Right lobe of liver (tissue), 6 donors: ENCODE results near the gene DLGAP4. TPM values are rescaled to one million over a fixed set of nuclear protein-coding genes. Genes with fewer than 3 reads are reported as not detected.

Source experiments
- ATAC-seq, 4 donors: fragments of 200-7000 bp; cut with Tn5 transposase; one replicate each; pipeline ENCODE4 v1.9.1; 2020; ENCODE audit warnings: mild to moderate bottlenecking in 4 of 4, moderate library complexity in 4 of 4
- DNase-seq, 3 donors: peaks; one replicate each; pipeline ENCODE4 v3.0.0-alpha.2; 2020
- H3K27ac ChIP-seq, 3 donors: fragments of 200-600 bp; one replicate each; pipeline ENCODE4 v1.8.0; 2022
- H3K27me3 ChIP-seq, 2 donors: fragments of 200-600 bp; one replicate each; pipeline ENCODE4 v1.8.0; 2022
- H3K36me3 ChIP-seq, 4 donors: fragments of 200-600 bp; sonication (generic) in 1 of 4; one replicate each; pipeline versions ENCODE4 v1.5.1 to v1.8.0; 2017 to 2022; ENCODE audit warnings: control low read depth in 1 of 4
- H3K4me1 ChIP-seq, 4 donors: fragments of 200-600 bp; sonication (generic) in 1 of 4; one replicate each; pipeline versions ENCODE4 v1.5.1 to v1.8.0; 2017 to 2022; ENCODE audit warnings: control low read depth in 1 of 4
- H3K4me3 ChIP-seq, 3 donors: fragments of 200-600 bp; one replicate each; pipeline ENCODE4 v1.8.0; 2022
- H3K9me3 ChIP-seq, 4 donors: fragments of 200-600 bp; sonication (generic) in 1 of 4; one replicate each; pipeline versions ENCODE4 v1.5.1 to v1.8.0; 2017 to 2022; ENCODE audit warnings: control low read depth in 1 of 4
- POLR2A ChIP-seq: fragments of 450-650 bp; IDR thresholded peaks from one replicate; pipeline ENCODE4 v1.6.1; 2017; ENCODE audit warnings: antibody characterized with exemption, mild to moderate bottlenecking
- WGBS: methylation state at CpG from one replicate; pipeline ENCODE4 v1.1.6; 2018; ENCODE audit warnings: low coverage, low lambda C conversion rate; ENCODE audit not compliant: insufficient coverage; ENCODE audit errors: missing lambda C conversion rate; 5-methylcytosine and 5-hydroxymethylcytosine counted together
- intact Hi-C, 2 donors: fragments of 100-400 bp; cut with DNase I; formaldehyde crosslinking; loops; one replicate each; pipeline versions ENCODE4 v1.11.2 to v1.14.1; 2022
- total RNA-seq, 6 experiments: library from RNA; depleted of rRNA in 2 of 6; stranded (reverse); fragments of >200 nt in 2 of 6; fragmentation: NEBNext Ultra II Directional in 3 of 6; extraction: Animal tissue kit (Norgen Biotek cat#: 25700) in 3 of 6; gene quantifications; one replicate each; pipeline versions ENCODE4 v1.1.0 to v1.2.4, GENCODE V29; 2016 to 2023
- TF ChIP-seq, protein P1 (sequence below), 4 donors: fragments of 200-600 bp in 3 of 4; fragments of 450-650 bp in 1 of 4; IDR thresholded peaks; one replicate each; pipeline versions ENCODE4 v1.5.1 to v1.8.0; 2016 to 2022; ENCODE audit warnings: antibody characterized with exemption in 4 of 4, mild to moderate bottlenecking in 2 of 4
- donor health status: DM: no; HTN: yes; CAD: no.
- donor health status: DM: no; HTN: no; CAD: no.
- donor health status: DM: no; HTN: no; CAD: no.
- donor health status: DM: no; HTN: yes; CAD: no.
- donor health status: DM: no; HTN: yes; CAD: no.

Gene DLGAP4
- total RNA-seq, 6 experiments from 2014 or later: 15.5 to 35.1 (median 23.2) TPM

DNA sequence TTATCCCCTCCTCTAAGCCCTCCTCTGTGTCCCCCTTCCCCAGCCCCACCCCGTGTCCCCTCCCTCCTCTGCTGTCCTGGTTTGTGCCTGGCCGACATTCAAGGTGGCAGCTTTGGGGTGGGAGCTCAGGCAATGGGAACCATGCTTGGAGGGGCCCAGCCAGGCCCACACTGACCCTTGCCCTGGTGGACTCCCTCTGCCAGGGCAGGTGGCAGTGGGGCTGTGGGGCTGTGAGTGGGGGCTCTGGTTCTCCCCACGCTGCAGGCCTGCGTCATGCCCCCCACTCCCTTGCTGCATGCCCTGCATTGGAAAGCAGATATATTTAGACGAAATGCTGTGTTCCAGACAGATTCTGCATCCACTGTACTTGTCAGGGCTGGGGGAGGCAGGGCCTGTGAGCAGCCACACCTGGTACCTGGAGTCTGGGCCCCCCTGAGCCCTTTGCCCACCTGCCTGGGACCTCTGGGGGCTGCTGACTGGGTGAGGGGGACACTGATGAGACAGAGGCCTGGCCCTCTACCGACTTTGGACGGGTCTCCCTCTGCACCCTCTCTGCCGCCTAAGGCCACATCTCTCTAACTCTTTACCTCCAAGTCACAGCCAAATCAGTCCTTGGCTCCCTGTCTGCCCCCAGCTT, 14.2 kb downstream of the DLGAP4 start:
- ATAC-seq (no peak), DNase-seq (no peak)
- 17% methylated on average over 2 of the region's 8 CpGs for WGBS
- Histone ChIP-seq H3K27ac (no peak overlapping the region), H3K9me3 (no peaks in the 10 kb centered on the region), H3K4me3 (no peak overlapping the region), H3K36me3 (no peaks in the 10 kb centered on the region), H3K4me1 (no peaks in the 10 kb centered on the region), H3K27me3 (no peaks in the 10 kb centered on the region)
- intact Hi-C loops: no loop called here
- TF ChIP-seq, protein P1, sequence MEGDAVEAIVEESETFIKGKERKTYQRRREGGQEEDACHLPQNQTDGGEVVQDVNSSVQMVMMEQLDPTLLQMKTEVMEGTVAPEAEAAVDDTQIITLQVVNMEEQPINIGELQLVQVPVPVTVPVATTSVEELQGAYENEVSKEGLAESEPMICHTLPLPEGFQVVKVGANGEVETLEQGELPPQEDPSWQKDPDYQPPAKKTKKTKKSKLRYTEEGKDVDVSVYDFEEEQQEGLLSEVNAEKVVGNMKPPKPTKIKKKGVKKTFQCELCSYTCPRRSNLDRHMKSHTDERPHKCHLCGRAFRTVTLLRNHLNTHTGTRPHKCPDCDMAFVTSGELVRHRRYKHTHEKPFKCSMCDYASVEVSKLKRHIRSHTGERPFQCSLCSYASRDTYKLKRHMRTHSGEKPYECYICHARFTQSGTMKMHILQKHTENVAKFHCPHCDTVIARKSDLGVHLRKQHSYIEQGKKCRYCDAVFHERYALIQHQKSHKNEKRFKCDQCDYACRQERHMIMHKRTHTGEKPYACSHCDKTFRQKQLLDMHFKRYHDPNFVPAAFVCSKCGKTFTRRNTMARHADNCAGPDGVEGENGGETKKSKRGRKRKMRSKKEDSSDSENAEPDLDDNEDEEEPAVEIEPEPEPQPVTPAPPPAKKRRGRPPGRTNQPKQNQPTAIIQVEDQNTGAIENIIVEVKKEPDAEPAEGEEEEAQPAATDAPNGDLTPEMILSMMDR (IDR thresholded peaks at IDR 0.05): no peak
- TF ChIP-seq POLR2A: no peak

DNA sequence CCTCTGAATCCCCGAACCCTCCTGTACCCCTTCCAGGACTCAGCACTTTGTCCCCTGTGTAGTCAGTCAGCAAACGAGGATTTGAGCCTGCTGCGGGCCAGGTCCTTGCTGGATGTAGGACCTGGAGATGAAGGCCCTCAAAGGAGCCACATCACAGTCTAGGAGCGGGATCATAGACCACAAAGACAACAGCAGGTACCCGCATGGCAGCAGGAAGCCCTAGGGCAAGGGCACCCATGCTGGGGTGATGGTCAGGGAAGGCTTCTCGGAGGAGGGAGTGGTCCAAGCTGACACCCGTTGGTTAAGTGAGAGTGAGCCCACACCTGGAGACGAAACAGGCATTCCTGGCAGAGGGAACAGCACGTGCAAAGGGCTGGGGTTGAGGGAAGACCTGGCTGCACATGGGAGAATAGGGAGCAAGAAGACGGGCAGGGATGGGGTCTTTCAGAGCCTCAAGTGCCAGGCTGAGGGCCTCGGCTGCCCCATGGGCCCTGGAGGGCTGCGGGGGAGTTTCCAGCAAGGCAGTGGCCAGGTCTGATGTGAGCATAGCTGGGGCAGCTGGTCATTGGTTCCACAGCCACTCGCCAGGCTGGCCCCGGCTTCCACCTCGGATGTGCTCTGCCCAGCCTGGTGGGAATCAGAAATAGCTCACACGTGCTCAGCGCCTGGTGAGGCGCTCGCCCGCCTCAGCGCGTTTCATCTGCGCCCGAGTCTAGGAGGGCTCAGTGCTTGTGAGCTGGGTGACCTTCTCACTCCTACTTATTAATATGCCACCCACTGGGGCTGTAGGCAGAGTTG, 15.0 kb downstream of the DLGAP4 start:
- H3K4me1 ChIP-seq: no peaks in the 10 kb centered on the region
- no peaks in the 10 kb centered on the region for H3K9me3 ChIP-seq
- H3K4me3 ChIP-seq: no peak overlapping the region
- TF ChIP-seq POLR2A: no peak
- TF ChIP-seq, protein P1 (IDR thresholded peaks at IDR 0.05): no peak
- no peaks in the 10 kb centered on the region for H3K27me3 ChIP-seq
- intact Hi-C loops: no loop called here
- 77% methylated on average over 16 of the region's 24 CpGs for WGBS
- H3K27ac ChIP-seq: no peak overlapping the region
- ATAC-seq: no peak
- DNase-seq: peak in 1 of 3 donors; percentile 30
- H3K36me3 ChIP-seq: no peaks in the 10 kb centered on the region

DNA sequence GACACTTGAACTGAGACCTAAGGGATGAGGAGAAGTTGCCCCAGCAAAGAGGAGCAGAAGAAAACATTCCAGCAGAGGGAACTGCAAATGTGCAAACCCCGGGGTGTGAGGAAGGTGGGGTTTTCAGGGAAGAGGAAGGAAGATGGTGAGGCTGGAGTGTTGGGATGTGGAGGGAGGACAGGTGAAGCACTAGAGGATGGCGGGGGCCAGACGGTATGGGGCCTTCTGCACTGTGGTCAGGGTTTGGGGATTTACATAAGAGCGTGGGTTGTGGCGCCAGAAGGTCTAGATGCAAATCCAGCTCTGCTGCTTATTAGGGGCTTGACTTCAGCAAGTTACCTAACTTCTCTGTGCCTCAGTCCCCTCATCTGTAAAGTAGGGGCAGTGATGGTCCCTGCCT, 16.0 kb downstream of the DLGAP4 start:
- intact Hi-C loops: no loop called here
- DNase-seq (peak in 1 of 3 donors; percentile 10), ATAC-seq (no peak)
- 34% methylated on average over 4 of the region's 5 CpGs for WGBS
- no peaks in the 10 kb centered on the region for H3K9me3 ChIP-seq
- H3K27me3 ChIP-seq: no peaks in the 10 kb centered on the region
- no peaks in the 10 kb centered on the region for H3K36me3 ChIP-seq
- H3K4me3 ChIP-seq: no peak overlapping the region
- no peak for TF ChIP-seq POLR2A
- TF ChIP-seq, protein P1 (IDR thresholded peaks at IDR 0.05): no peak
- H3K4me1 ChIP-seq: no peaks in the 10 kb centered on the region
- no peak overlapping the region for H3K27ac ChIP-seq

DNA sequence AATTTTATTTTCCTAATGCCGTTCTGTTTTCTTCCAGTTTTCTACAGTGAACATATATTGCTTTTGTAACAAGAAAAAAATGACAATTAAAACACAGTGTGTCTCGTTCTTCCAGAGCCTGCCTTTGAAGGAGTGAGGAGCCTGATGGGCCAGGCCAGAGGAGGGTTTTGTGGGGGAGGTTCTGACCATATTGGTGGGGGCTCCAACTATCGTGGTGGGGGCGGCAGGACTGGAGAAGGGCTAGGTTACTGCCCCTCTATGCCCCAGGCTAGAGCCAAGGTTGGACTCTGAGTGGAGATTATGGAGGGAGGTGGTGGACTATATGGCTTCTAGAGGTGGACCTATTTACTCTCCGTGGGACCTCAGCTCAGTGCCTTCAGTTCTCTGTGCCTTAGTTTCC, 24.0 kb downstream of the DLGAP4 start:
- WGBS: 79% methylated on average over 3 of the region's 5 CpGs
- intact Hi-C loops: no loop called here

More for the DNA sequence above, 24.0 kb downstream of the DLGAP4 start:
- Histone ChIP-seq H3K27me3 (no peaks in the 10 kb centered on the region), H3K36me3 (no peaks in the 10 kb centered on the region), H3K27ac (no peak overlapping the region), H3K4me3 (no peak overlapping the region), H3K9me3 (no peaks in the 10 kb centered on the region), H3K4me1 (no peaks in the 10 kb centered on the region)
- DNase-seq: no peak
- ATAC-seq: no peak
- no peak for TF ChIP-seq POLR2A
- TF ChIP-seq, protein P1 (IDR thresholded peaks at IDR 0.05): no peak
